Measurements from ENCODE around the gene KIRREL3.

- TF ChIP-seq CTCF (IDR thresholded peaks at IDR 0.05; ENCODE audit: insufficient read depth, low read length, poor library complexity, severe bottlenecking) (no peak), EZH2phosphoT487 (conservative IDR thresholded peaks at IDR 0.05; ENCODE audit: low read length) (no peak)
These were observed 585.4 kb downstream of the KIRREL3 start for GRCh38 chr11:126415128-126415527.

Data from SU-DHL-6 (cell line).